DOHH2 (cell line): ENCODE results near the gene ISLR.

Source experiments
- EZH2phosphoT487 ChIP-seq: fragments of 200-600 bp; sonication (generic); IDR thresholded peaks from 2 replicates; pipeline ENCODE4 v1.6.1; 2017; ENCODE audit warnings: borderline replicate concordance, mild to moderate bottlenecking, antibody characterized with exemption, low read length, moderate library complexity, mixed read lengths
- TF ChIP-seq, protein P1 (sequence below): fragments of 200-600 bp; sonication (generic); IDR thresholded peaks from one replicate; pipeline ENCODE4 v1.5.1; 2014; ENCODE audit warnings: antibody characterized with exemption, mild to moderate bottlenecking, low read depth, low read length; ENCODE audit not compliant: poor library complexity, severe bottlenecking

DNA sequence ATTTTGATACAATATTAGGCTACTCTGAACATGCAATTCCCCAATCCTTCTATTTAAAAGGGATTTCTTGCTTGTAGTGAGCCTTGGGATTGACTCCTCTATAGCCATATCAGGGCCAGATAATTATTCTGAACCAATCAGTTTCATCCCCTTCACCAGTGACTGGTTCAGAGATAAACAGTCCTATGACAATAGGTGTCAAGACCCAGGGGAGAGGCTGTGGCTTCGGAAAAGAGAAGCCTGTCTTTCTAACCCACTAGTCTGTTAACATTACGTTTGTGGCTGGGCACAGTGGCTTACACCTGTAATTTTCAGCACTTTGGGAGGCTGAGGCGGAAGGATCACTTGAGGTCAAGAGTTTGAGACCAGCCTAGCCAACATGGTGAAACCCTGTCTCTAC, 49.3 kb upstream of the ISLR start:
- TF ChIP-seq, protein P1, sequence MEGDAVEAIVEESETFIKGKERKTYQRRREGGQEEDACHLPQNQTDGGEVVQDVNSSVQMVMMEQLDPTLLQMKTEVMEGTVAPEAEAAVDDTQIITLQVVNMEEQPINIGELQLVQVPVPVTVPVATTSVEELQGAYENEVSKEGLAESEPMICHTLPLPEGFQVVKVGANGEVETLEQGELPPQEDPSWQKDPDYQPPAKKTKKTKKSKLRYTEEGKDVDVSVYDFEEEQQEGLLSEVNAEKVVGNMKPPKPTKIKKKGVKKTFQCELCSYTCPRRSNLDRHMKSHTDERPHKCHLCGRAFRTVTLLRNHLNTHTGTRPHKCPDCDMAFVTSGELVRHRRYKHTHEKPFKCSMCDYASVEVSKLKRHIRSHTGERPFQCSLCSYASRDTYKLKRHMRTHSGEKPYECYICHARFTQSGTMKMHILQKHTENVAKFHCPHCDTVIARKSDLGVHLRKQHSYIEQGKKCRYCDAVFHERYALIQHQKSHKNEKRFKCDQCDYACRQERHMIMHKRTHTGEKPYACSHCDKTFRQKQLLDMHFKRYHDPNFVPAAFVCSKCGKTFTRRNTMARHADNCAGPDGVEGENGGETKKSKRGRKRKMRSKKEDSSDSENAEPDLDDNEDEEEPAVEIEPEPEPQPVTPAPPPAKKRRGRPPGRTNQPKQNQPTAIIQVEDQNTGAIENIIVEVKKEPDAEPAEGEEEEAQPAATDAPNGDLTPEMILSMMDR: no peak
- no peak for TF ChIP-seq EZH2phosphoT487
